Left ventricle myocardium inferior (tissue), 1 donor: Measurements from ENCODE around the gene NADK. TPM values are rescaled to one million over a fixed set of nuclear protein-coding genes. Genes with fewer than 3 reads are reported as not detected.
"Not testable (repeated sequence)": the region's sequence is repeated elsewhere in the genome, so short reads cannot be mapped to it uniquely, and the experiment has no call there.

Experiments
- DNase-seq: peaks from one replicate; pipeline ENCODE4 v3.0.0-alpha.2; 2020
- H3K27ac ChIP-seq: fragments of 200-600 bp; replicated peaks from 2 replicates; pipeline ENCODE4 v1.8.0; 2021
- H3K27me3 ChIP-seq: fragments of 200-600 bp; 2 replicates; pipeline ENCODE4 v1.8.0; 2021; ENCODE audit warnings: low read depth
- H3K36me3 ChIP-seq: fragments of 200-600 bp; 2 replicates; pipeline ENCODE4 v1.8.0; 2021
- H3K4me1 ChIP-seq: fragments of 200-600 bp; 2 replicates; pipeline ENCODE4 v1.8.0; 2021
- H3K4me3 ChIP-seq: fragments of 200-600 bp; 2 replicates; pipeline ENCODE4 v1.8.0; 2021; ENCODE audit warnings: mild to moderate bottlenecking, moderate library complexity
- H3K9me3 ChIP-seq: fragments of 200-600 bp; replicated peaks from 2 replicates; pipeline ENCODE4 v1.8.0; 2021
- CTCF ChIP-seq: fragments of 200-600 bp; IDR thresholded peaks from 2 replicates; pipeline ENCODE4 v1.8.0; 2021; ENCODE audit warnings: antibody characterized with exemption, mild to moderate bottlenecking, borderline replicate concordance
- intact Hi-C: fragments of 100-400 bp; cut with micrococcal nuclease; formaldehyde crosslinking; loops from one replicate; pipeline ENCODE4 v1.11.0; 2022
- total RNA-seq: library from RNA; stranded (reverse); fragmentation: NEBNext Ultra II Directional; extraction: Animal tissue kit (Norgen Biotek cat#: 25700); gene quantifications from one replicate; pipeline ENCODE4 v1.2.1, GENCODE V29; 2021
- donor health status: DM: no; HTN: yes; CAD: no; lungs with severe emphysema.

NADK gene
- total RNA-seq, 1 donor from 2014 or later: 25.3 TPM

DNA sequence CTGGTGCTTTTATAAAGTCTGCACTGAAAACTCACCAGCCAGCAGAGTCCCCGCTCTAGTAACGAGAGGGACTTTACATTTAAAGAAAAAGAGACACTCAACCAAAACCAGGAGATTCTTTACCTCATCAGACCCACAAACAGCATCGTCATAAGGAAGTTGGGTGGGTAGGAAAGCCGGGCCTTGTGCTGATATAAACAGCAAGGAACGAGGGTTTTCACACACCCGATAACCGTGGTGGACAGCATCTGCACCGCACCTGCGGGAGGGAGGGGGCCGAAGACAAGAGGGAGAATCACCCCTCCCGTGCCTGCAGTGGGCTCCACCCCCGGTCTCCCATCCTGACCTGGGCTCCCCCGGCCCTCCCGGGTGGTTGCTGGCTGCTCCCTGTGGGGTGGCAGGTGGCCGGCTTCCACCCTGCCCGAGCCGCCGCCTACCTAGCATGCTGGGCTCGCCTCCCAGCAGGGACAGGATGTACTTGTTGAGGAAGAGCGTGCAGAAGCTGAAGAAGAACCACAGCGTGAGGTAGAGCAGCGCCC lies 39.4 kb downstream of the NADK start:
- H3K27me3 ChIP-seq, H3K36me3 ChIP-seq, H3K9me3 ChIP-seq, H3K4me3 ChIP-seq, DNase-seq, H3K27ac ChIP-seq, H3K4me1 ChIP-seq, intact Hi-C loops: not testable (repeated sequence)

GRCh38 chr1:1737675-1738590 lies 40.3 kb downstream of the NADK start:
- peaks cover 18% of the 10 kb centered on the region for H3K36me3 ChIP-seq
- H3K27ac ChIP-seq, intact Hi-C loops, H3K4me3 ChIP-seq, H3K27me3 ChIP-seq, H3K9me3 ChIP-seq, DNase-seq, H3K4me1 ChIP-seq: not testable (repeated sequence)

DNA sequence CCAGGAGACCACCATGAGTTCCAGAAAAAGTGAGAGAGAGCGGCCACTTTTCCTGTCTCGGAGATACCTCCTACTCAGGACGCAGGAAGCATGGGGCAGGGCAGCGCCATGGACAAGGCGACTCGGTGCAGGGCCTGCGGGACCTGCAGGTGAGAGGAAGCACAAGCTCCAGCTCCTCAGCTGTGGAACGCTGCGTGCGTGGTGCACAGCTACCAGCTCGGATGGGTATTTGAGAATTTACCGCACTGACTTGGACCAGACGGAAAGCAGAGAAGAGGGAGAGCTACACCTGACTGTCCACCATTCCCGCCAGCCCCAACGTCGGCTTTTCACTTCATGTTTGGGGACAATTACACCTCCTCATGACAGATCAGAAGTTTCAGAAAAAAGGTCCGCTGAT lies 45.9 kb downstream of the NADK start:
- Histone ChIP-seq H3K27me3 (no peaks in the 10 kb centered on the region), H3K36me3 (peaks cover 39% of the 10 kb centered on the region), H3K9me3 (no peaks in the 10 kb centered on the region), H3K27ac (no peak overlapping the region), H3K4me1 (peaks cover 3% of the 10 kb centered on the region), H3K4me3 (no peak overlapping the region)
- no peak for DNase-seq
- intact Hi-C loops: no loop called here
- no peak for TF ChIP-seq CTCF

- no peak overlapping the region for H3K27ac ChIP-seq
- no peak for TF ChIP-seq CTCF
- DNase-seq: no peak
- peaks cover 3% of the 10 kb centered on the region for H3K4me1 ChIP-seq
- H3K36me3 ChIP-seq: peaks cover 39% of the 10 kb centered on the region
- H3K27me3 ChIP-seq: no peaks in the 10 kb centered on the region
- no peaks in the 10 kb centered on the region for H3K9me3 ChIP-seq
- intact Hi-C loops: no loop called here
- no peak overlapping the region for H3K4me3 ChIP-seq
These were observed 47.4 kb downstream of the NADK start for GRCh38 chr1:1730870-1731269.

- DNase-seq, H3K27me3 ChIP-seq, H3K4me1 ChIP-seq, H3K27ac ChIP-seq, intact Hi-C loops, H3K4me3 ChIP-seq, H3K9me3 ChIP-seq: not testable (repeated sequence)
- H3K36me3 ChIP-seq: peaks cover 37% of the 10 kb centered on the region
These were observed 48.0 kb downstream of the NADK start for GRCh38 chr1:1730230-1730629.

DNA sequence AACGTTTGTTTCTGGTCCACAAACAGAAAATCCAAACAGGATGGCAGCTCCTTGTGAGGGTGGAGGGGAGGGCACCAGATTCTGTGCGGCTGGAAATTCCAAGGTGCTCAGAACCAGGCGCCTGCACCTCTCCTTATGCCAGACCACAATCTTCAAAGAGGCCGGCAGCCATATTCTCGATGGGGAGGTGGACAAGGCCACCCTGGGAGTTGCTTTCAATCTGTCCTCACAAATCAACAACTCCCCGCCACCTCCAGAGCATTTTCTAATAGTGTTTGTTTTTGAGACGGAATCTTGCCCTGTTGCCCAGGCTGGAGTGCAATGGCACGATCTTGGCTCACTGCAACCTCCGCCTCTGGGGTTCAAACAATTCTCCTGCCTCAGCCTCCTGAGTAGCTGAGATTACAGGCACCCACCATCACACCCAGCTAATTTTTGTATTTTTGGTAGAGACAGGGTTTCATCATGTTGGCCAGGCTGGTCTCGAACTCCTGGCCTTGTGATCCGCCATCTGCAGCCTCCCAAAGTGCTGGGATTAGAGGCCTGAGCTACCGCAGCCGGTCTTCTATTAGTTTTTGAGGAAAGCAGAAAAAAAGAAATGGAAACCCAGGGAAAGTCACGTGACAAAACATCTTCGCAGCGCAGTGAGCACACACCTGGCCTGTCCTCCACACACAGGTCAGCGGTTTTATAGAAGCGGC lies 49.0 kb downstream of the NADK start:
- H3K4me3 ChIP-seq, intact Hi-C loops, DNase-seq, H3K27me3 ChIP-seq, H3K4me1 ChIP-seq, H3K9me3 ChIP-seq: not testable (repeated sequence)
- Histone ChIP-seq H3K27ac (peak overlapping the region; percentile 58), H3K36me3 (peaks cover 34% of the 10 kb centered on the region)

DNA sequence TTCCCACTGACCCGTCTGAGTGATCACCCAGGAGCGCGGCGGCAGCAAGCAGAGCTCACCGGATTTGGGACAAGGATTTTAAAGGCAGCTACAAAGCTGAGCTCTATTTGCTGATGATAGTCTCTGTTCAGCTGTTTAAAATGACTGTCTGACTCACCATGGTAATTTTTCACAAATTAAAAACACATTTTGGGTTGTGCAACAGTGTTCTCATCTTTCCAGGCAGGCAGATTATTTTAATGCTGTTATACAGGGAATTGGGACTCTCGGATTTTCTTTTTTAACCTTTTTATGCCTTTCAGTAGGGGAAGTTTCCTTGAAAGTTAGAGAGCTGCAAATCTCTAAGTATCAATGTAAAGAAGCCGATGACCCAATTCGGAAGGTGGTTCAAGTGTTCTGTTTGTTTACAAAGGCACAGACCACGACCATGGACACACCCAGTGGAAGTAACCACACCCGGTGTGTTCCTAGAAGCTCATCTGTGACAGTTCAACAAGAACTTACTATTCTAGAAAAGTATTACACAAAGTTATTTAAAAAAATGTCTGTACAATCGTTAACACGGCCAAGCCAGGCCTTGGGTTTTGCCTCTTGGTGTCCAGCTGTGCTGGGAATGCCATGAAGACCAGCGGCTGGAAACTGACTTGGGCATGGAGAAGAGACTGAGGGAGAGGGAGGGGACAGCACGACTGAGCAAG lies 49.8 kb downstream of the NADK start:
- H3K27me3 ChIP-seq, H3K4me3 ChIP-seq, DNase-seq, H3K4me1 ChIP-seq, intact Hi-C loops, H3K9me3 ChIP-seq: not testable (repeated sequence)
- H3K36me3 ChIP-seq: peaks cover 29% of the 10 kb centered on the region
- peak overlapping the region; percentile 58 for H3K27ac ChIP-seq

- peaks cover 17% of the 10 kb centered on the region for H3K36me3 ChIP-seq
- H3K4me3 ChIP-seq, H3K27me3 ChIP-seq, intact Hi-C loops, H3K9me3 ChIP-seq, H3K27ac ChIP-seq, H3K4me1 ChIP-seq, DNase-seq: not testable (repeated sequence)
These were observed 51.1 kb downstream of the NADK start for GRCh38 chr1:1727131-1727651.

GRCh38 chr1:1726088-1726487 lies 52.2 kb downstream of the NADK start:
- H3K27ac ChIP-seq, H3K4me3 ChIP-seq, H3K4me1 ChIP-seq, intact Hi-C loops, H3K9me3 ChIP-seq, H3K27me3 ChIP-seq, DNase-seq: not testable (repeated sequence)
- H3K36me3 ChIP-seq: peaks cover 14% of the 10 kb centered on the region
